HEK293 (cell line): ENCODE measurements around the gene NUBP1.

Experiments used
- HOXC10 ChIP-seq: sonication (generic); formaldehyde crosslinking; IDR thresholded peaks from 2 replicates; pipeline ENCODE4 v1.8.1; 2023; ENCODE audit warnings: mild to moderate bottlenecking, missing genetic modification reagents
- SETDB1 ChIP-seq: IDR thresholded peaks from one replicate; pipeline ENCODE4 v1.6.1; 2017; ENCODE audit warnings: mild to moderate bottlenecking, low read length, moderate library complexity, mixed read lengths; ENCODE audit not compliant: insufficient read length
- ZFP41 ChIP-seq: fragments of 450-650 bp; formaldehyde crosslinking; IDR thresholded peaks from 2 replicates; pipeline ENCODE4 v1.5.1; 2016; ENCODE audit warnings: missing biosample characterization, missing genetic modification characterization, borderline replicate concordance
- ZNF140 ChIP-seq: fragments of 450-650 bp; formaldehyde crosslinking; IDR thresholded peaks from 2 replicates; pipeline ENCODE4 v1.5.1; 2016; ENCODE audit warnings: missing biosample characterization, missing genetic modification characterization
- ZNF335 ChIP-seq: fragments of 450-650 bp; formaldehyde crosslinking; conservative IDR thresholded peaks from 2 replicates; pipeline ENCODE4 v1.5.1; 2016; ENCODE audit warnings: missing biosample characterization, missing genetic modification characterization
- ZNF707 ChIP-seq: fragments of 450-650 bp; formaldehyde crosslinking; IDR thresholded peaks from 2 replicates; pipeline ENCODE4 v1.5.1; 2016; ENCODE audit warnings: missing biosample characterization, missing genetic modification characterization
- TF ChIP-seq, protein P1 (sequence below): fragments of 450-650 bp; formaldehyde crosslinking; IDR thresholded peaks from 2 replicates; pipeline ENCODE4 v1.5.1; 2016; ENCODE audit warnings: missing biosample characterization, missing genetic modification characterization
- TF ChIP-seq, protein P2 (sequence below): fragments of 450-650 bp; formaldehyde crosslinking; IDR thresholded peaks from 2 replicates; pipeline ENCODE4 v1.5.1; 2016; ENCODE audit warnings: missing biosample characterization, missing genetic modification characterization
- TF ChIP-seq, protein P3 (sequence below): fragments of 450-650 bp; formaldehyde crosslinking; IDR thresholded peaks from 2 replicates; pipeline ENCODE4 v1.5.1; 2016; ENCODE audit warnings: missing biosample characterization, missing genetic modification characterization, borderline replicate concordance
- TF ChIP-seq, protein P4 (sequence below): fragments of 450-650 bp; IDR thresholded peaks from 2 replicates; pipeline ENCODE4 v1.5.1; 2018; ENCODE audit warnings: missing biosample characterization, mild to moderate bottlenecking, missing genetic modification characterization
- TF ChIP-seq, protein P5 (sequence below): fragments of 450-650 bp; formaldehyde crosslinking; IDR thresholded peaks from 2 replicates; pipeline ENCODE4 v1.5.1; 2016; ENCODE audit warnings: missing biosample characterization, missing genetic modification characterization

DNA sequence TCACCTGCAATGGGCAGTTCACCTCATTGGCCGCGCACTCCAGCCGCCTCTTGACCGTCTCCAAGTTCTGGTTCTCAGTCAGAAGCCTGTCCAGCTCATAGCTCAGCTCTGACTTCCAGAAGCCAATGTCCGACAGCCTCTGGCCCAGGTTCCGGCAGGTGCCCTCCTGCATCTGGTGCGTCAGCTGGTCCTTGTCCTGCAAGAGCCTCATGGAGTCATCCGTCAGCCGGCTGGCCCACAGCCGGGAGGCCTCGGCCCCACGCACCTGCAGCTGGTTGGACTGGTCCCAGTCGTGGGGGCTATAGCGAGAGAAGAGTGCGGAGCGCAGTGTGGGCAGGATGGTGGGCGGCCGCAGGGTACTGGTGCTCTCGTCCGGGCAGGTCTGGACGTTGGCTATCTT is 49.3 kb upstream of the NUBP1 start:
- TF ChIP-seq SETDB1 (no peak), ZNF707 (no peak), HOXC10 (no peak), ZNF335 (tag by site-specific recombination) (no peak), ZNF140 (no peak), ZFP41 (tag by site-specific recombination) (no peak)
- TF ChIP-seq, protein P1, sequence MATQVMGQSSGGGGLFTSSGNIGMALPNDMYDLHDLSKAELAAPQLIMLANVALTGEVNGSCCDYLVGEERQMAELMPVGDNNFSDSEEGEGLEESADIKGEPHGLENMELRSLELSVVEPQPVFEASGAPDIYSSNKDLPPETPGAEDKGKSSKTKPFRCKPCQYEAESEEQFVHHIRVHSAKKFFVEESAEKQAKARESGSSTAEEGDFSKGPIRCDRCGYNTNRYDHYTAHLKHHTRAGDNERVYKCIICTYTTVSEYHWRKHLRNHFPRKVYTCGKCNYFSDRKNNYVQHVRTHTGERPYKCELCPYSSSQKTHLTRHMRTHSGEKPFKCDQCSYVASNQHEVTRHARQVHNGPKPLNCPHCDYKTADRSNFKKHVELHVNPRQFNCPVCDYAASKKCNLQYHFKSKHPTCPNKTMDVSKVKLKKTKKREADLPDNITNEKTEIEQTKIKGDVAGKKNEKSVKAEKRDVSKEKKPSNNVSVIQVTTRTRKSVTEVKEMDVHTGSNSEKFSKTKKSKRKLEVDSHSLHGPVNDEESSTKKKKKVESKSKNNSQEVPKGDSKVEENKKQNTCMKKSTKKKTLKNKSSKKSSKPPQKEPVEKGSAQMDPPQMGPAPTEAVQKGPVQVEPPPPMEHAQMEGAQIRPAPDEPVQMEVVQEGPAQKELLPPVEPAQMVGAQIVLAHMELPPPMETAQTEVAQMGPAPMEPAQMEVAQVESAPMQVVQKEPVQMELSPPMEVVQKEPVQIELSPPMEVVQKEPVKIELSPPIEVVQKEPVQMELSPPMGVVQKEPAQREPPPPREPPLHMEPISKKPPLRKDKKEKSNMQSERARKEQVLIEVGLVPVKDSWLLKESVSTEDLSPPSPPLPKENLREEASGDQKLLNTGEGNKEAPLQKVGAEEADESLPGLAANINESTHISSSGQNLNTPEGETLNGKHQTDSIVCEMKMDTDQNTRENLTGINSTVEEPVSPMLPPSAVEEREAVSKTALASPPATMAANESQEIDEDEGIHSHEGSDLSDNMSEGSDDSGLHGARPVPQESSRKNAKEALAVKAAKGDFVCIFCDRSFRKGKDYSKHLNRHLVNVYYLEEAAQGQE (tag by site-specific recombination): no peak
- TF ChIP-seq, protein P2, sequence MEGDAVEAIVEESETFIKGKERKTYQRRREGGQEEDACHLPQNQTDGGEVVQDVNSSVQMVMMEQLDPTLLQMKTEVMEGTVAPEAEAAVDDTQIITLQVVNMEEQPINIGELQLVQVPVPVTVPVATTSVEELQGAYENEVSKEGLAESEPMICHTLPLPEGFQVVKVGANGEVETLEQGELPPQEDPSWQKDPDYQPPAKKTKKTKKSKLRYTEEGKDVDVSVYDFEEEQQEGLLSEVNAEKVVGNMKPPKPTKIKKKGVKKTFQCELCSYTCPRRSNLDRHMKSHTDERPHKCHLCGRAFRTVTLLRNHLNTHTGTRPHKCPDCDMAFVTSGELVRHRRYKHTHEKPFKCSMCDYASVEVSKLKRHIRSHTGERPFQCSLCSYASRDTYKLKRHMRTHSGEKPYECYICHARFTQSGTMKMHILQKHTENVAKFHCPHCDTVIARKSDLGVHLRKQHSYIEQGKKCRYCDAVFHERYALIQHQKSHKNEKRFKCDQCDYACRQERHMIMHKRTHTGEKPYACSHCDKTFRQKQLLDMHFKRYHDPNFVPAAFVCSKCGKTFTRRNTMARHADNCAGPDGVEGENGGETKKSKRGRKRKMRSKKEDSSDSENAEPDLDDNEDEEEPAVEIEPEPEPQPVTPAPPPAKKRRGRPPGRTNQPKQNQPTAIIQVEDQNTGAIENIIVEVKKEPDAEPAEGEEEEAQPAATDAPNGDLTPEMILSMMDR (tag by site-specific recombination): no peak
- TF ChIP-seq, protein P3, sequence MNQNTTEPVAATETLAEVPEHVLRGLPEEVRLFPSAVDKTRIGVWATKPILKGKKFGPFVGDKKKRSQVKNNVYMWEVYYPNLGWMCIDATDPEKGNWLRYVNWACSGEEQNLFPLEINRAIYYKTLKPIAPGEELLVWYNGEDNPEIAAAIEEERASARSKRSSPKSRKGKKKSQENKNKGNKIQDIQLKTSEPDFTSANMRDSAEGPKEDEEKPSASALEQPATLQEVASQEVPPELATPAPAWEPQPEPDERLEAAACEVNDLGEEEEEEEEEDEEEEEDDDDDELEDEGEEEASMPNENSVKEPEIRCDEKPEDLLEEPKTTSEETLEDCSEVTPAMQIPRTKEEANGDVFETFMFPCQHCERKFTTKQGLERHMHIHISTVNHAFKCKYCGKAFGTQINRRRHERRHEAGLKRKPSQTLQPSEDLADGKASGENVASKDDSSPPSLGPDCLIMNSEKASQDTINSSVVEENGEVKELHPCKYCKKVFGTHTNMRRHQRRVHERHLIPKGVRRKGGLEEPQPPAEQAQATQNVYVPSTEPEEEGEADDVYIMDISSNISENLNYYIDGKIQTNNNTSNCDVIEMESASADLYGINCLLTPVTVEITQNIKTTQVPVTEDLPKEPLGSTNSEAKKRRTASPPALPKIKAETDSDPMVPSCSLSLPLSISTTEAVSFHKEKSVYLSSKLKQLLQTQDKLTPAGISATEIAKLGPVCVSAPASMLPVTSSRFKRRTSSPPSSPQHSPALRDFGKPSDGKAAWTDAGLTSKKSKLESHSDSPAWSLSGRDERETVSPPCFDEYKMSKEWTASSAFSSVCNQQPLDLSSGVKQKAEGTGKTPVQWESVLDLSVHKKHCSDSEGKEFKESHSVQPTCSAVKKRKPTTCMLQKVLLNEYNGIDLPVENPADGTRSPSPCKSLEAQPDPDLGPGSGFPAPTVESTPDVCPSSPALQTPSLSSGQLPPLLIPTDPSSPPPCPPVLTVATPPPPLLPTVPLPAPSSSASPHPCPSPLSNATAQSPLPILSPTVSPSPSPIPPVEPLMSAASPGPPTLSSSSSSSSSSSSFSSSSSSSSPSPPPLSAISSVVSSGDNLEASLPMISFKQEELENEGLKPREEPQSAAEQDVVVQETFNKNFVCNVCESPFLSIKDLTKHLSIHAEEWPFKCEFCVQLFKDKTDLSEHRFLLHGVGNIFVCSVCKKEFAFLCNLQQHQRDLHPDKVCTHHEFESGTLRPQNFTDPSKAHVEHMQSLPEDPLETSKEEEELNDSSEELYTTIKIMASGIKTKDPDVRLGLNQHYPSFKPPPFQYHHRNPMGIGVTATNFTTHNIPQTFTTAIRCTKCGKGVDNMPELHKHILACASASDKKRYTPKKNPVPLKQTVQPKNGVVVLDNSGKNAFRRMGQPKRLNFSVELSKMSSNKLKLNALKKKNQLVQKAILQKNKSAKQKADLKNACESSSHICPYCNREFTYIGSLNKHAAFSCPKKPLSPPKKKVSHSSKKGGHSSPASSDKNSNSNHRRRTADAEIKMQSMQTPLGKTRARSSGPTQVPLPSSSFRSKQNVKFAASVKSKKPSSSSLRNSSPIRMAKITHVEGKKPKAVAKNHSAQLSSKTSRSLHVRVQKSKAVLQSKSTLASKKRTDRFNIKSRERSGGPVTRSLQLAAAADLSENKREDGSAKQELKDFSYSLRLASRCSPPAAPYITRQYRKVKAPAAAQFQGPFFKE: no peak
- TF ChIP-seq, protein P4, sequence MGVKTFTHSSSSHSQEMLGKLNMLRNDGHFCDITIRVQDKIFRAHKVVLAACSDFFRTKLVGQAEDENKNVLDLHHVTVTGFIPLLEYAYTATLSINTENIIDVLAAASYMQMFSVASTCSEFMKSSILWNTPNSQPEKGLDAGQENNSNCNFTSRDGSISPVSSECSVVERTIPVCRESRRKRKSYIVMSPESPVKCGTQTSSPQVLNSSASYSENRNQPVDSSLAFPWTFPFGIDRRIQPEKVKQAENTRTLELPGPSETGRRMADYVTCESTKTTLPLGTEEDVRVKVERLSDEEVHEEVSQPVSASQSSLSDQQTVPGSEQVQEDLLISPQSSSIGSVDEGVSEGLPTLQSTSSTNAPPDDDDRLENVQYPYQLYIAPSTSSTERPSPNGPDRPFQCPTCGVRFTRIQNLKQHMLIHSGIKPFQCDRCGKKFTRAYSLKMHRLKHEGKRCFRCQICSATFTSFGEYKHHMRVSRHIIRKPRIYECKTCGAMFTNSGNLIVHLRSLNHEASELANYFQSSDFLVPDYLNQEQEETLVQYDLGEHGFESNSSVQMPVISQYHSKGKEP: no peak
- TF ChIP-seq, protein P5, sequence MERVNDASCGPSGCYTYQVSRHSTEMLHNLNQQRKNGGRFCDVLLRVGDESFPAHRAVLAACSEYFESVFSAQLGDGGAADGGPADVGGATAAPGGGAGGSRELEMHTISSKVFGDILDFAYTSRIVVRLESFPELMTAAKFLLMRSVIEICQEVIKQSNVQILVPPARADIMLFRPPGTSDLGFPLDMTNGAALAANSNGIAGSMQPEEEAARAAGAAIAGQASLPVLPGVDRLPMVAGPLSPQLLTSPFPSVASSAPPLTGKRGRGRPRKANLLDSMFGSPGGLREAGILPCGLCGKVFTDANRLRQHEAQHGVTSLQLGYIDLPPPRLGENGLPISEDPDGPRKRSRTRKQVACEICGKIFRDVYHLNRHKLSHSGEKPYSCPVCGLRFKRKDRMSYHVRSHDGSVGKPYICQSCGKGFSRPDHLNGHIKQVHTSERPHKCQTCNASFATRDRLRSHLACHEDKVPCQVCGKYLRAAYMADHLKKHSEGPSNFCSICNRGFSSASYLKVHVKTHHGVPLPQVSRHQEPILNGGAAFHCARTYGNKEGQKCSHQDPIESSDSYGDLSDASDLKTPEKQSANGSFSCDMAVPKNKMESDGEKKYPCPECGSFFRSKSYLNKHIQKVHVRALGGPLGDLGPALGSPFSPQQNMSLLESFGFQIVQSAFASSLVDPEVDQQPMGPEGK (tag by site-specific recombination): no peak
